Ovary (tissue), 9 donors: Measurements from ENCODE around the gene RAD23B. TPM values are rescaled to one million over a fixed set of nuclear protein-coding genes. Genes with fewer than 3 reads are reported as not detected.

Experiments
- DNase-seq, 5 donors: peaks; one replicate each; pipeline ENCODE4 v3.0.0-alpha.2; 2019 to 2020
- H3K27ac ChIP-seq, 2 donors: fragments of 200-600 bp; one replicate each; pipeline versions ENCODE4 v1.5.1 to v1.8.0; 2019 to 2022
- H3K27me3 ChIP-seq: fragments of 200-600 bp; one replicate; pipeline ENCODE4 v1.8.0; 2022
- H3K36me3 ChIP-seq: fragments of 200-600 bp; sonication (generic); one replicate; pipeline ENCODE4 v1.5.1; 2019
- H3K4me1 ChIP-seq: one replicate; pipeline ENCODE4 v1.8.1; 2013; ENCODE audit warnings: mild to moderate bottlenecking, moderate library complexity; ENCODE audit not compliant: insufficient read depth
- H3K4me3 ChIP-seq: fragments of 200-600 bp; sonication (generic); one replicate; pipeline ENCODE4 v1.5.1; 2017
- H3K9me3 ChIP-seq, 2 donors: fragments of 200-600 bp in 1 of 2; sonication (generic) in 1 of 2; one replicate each; pipeline versions ENCODE4 v1.5.1 to v1.8.1; 2013 to 2019; ENCODE audit warnings: mild to moderate bottlenecking in 1 of 2, moderate library complexity in 1 of 2
- EP300 ChIP-seq: sonication (generic); formaldehyde crosslinking; IDR thresholded peaks from one replicate; pipeline ENCODE4 v1.6.1; 2017; ENCODE audit warnings: antibody characterized with exemption
- POLR2A ChIP-seq: fragments of 450-650 bp; IDR thresholded peaks from one replicate; pipeline ENCODE4 v1.6.1; 2017; ENCODE audit warnings: antibody characterized with exemption, mild to moderate bottlenecking, moderate library complexity
- WGBS, 3 donors: extraction: QIAGEN DNeasy Blood & Tissue Kit in 1 of 3; methylation state at CpG; one replicate each; pipeline versions ENCODE4 v1.1.5 to v1.1.7; 2013 to 2017; 5-methylcytosine and 5-hydroxymethylcytosine counted together
- intact Hi-C, 4 donors: fragments of 100-400 bp; cut with DNase I; formaldehyde crosslinking; loops; one replicate each; pipeline versions ENCODE4 v1.11.0 to v1.15.1; 2022 to 2023
- polyA plus RNA-seq, 2 donors: library from polyadenylated mRNA; stranded (reverse); fragments of 200-250 nt in 1 of 2; fragments of 350-450 nt in 1 of 2; fragmentation: Illumina TruSeq in 1 of 2; extraction: RNeasy Lipid Tissue Mini Kit (QIAGEN cat#74804) in 1 of 2; gene quantifications; one replicate each; pipeline ENCODE4 v1.2.3, GENCODE V29; 2013 to 2014
- total RNA-seq, 7 donors: library from RNA; depleted of rRNA in 2 of 7; stranded (reverse); fragments of >200 nt in 2 of 7; fragmentation: NEBNext Ultra II Directional in 3 of 7; extraction: Animal tissue kit (Norgen Biotek cat#: 25700) in 3 of 7; gene quantifications; one replicate each; pipeline versions ENCODE4 v1.1.0 to v1.2.4, GENCODE V29; 2016 to 2023
- TF ChIP-seq, protein P1 (sequence below), 3 donors: fragments of 450-650 bp in 2 of 3; fragments of 200-600 bp in 1 of 3; IDR thresholded peaks; one replicate each; pipeline versions ENCODE4 v1.5.1 to v1.8.0; 2016 to 2022; ENCODE audit warnings: antibody characterized with exemption in 3 of 3, mild to moderate bottlenecking in 1 of 3
- donor health status: DM: no; HTN: no; CAD: no; lungs with moderate emphysema.
- donor health status: DM: no; HTN: no; CAD: no.
- donor health status: Bipolar disorder and iron deficiency.
- donor health status: DM: yes; HTN: yes; CAD: no.
- donor health status: DM: no; HTN: no; CAD: no.
- donor health status: DM: yes; HTN: yes; CAD: no.

The RAD23B gene
- total and polyA plus RNA-seq, 9 donors = 42.8 to 101 (median 81.3) TPM

GRCh38 chr9:107270082-107270481, 13.0 kb upstream of the RAD23B start:
- intact Hi-C loops = no loop called here
- H3K36me3 ChIP-seq = no peaks in the 10 kb centered on the region
- WGBS, 3 donors = 5 to 31% (median 10%) methylated on average over 1 of the region's 1 CpG
- H3K27ac ChIP-seq = no peak overlapping the region
- TF ChIP-seq, protein P1, sequence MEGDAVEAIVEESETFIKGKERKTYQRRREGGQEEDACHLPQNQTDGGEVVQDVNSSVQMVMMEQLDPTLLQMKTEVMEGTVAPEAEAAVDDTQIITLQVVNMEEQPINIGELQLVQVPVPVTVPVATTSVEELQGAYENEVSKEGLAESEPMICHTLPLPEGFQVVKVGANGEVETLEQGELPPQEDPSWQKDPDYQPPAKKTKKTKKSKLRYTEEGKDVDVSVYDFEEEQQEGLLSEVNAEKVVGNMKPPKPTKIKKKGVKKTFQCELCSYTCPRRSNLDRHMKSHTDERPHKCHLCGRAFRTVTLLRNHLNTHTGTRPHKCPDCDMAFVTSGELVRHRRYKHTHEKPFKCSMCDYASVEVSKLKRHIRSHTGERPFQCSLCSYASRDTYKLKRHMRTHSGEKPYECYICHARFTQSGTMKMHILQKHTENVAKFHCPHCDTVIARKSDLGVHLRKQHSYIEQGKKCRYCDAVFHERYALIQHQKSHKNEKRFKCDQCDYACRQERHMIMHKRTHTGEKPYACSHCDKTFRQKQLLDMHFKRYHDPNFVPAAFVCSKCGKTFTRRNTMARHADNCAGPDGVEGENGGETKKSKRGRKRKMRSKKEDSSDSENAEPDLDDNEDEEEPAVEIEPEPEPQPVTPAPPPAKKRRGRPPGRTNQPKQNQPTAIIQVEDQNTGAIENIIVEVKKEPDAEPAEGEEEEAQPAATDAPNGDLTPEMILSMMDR (IDR thresholded peaks at IDR 0.05) = no peak
- TF ChIP-seq POLR2A (no peak), EP300 (no peak)
- peaks cover 5% of the 10 kb centered on the region for H3K4me1 ChIP-seq
- H3K27me3 ChIP-seq = no peaks in the 10 kb centered on the region
- no peak overlapping the region for H3K4me3 ChIP-seq
- DNase-seq = no peak
- H3K9me3 ChIP-seq = no peaks in the 10 kb centered on the region

DNA sequence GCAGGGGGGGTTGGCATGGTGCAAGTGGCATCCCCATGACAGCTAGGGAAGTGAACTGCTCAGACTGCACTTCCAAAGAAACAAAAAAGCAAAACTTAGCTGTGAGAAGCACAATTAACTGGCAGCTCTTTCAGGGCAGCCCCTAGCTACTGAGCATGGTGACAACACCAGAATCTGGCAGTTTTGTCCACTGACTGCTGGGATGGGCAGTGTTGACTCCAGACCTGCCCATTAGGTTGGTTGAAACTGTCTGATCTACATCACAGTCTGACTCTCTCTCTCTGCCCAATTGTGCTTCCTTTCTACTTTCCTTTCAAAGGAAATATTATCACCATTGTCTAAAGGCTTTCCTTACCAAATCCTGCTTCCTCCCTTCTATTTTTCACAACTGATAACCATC, 12.5 kb upstream of the RAD23B start:
- no peak for DNase-seq
- intact Hi-C loops = no loop called here
- H3K27ac ChIP-seq = no peak overlapping the region
- H3K9me3 ChIP-seq = no peaks in the 10 kb centered on the region
- H3K4me3 ChIP-seq = no peak overlapping the region
- TF ChIP-seq, protein P1 (IDR thresholded peaks at IDR 0.05) = no peak
- TF ChIP-seq EP300 = no peak
- no peak for TF ChIP-seq POLR2A
- H3K36me3 ChIP-seq = no peaks in the 10 kb centered on the region
- H3K4me1 ChIP-seq = peaks cover 5% of the 10 kb centered on the region
- no peaks in the 10 kb centered on the region for H3K27me3 ChIP-seq

DNA sequence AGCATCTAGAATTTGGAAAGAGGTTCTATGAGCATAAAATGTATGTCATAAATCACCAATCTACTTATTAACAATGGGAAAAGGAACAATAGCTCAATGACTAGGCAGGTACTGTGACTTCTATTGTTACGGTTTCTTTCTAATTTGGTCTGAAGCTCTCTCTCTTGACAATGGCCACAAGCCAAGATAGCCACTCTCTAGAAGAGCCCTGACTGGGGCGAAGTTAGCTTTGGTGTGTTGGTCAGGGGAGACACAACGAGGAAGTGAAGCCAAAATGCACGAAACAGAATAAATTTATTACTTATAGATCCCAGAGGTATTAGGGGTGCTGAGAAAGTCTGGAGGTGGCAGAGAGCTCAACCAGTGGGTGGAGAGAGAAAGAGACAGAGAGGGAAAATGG, 9.4 kb upstream of the RAD23B start:
- intact Hi-C loops = no loop called here
- H3K4me1 ChIP-seq = peaks cover 5% of the 10 kb centered on the region
- WGBS, 3 donors = 87 to 93% (median 89%) methylated on average over 4 of the region's 4 CpGs
- H3K27me3 ChIP-seq = no peaks in the 10 kb centered on the region
- no peak for DNase-seq
- no peak overlapping the region for H3K27ac ChIP-seq
- TF ChIP-seq, protein P1 (IDR thresholded peaks at IDR 0.05) = no peak
- TF ChIP-seq EP300 = no peak
- no peak for TF ChIP-seq POLR2A
- no peak overlapping the region for H3K4me3 ChIP-seq
- H3K9me3 ChIP-seq = no peaks in the 10 kb centered on the region
- no peaks in the 10 kb centered on the region for H3K36me3 ChIP-seq

DNA sequence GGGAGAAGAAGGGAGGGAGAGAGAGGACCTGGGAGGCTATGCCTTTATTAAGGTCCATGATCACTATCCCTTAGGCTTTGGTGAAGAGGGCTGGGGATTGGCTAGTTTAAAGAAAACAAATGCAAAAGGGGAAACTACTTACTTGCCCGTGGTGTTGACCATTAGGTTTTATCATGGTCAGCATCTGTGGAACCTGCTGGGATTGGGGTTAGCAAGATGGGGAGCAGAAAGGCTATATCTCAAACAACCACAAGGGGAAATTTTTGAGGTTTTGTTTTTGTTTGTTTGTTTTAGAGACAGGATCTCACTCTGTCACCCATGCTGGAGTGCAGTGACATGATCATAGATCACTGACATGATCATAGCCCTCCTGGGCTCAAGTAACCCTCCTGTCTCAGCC, 9.0 kb upstream of the RAD23B start:
- intact Hi-C loops = no loop called here
- no peaks in the 10 kb centered on the region for H3K9me3 ChIP-seq
- WGBS, 3 donors = 76 to 90% (median 81%) methylated on average over 1 of the region's 1 CpG
- H3K4me3 ChIP-seq = no peak overlapping the region
- no peak for TF ChIP-seq POLR2A
- TF ChIP-seq EP300 = no peak
- TF ChIP-seq, protein P1 (IDR thresholded peaks at IDR 0.05) = no peak
- peaks cover 5% of the 10 kb centered on the region for H3K4me1 ChIP-seq
- no peaks in the 10 kb centered on the region for H3K36me3 ChIP-seq
- no peaks in the 10 kb centered on the region for H3K27me3 ChIP-seq
- DNase-seq = no peak
- no peak overlapping the region for H3K27ac ChIP-seq
